C4-2B (cell line): ENCODE data around the gene HSPA13.

ENCODE experiments used
- CTCF ChIP-seq: fragments of 450-650 bp; conservative IDR thresholded peaks from 2 replicates; pipeline ENCODE4 v1.5.1; 2017; ENCODE audit warnings: mild to moderate bottlenecking
- ZFX ChIP-seq: fragments of 450-650 bp; IDR thresholded peaks from 2 replicates; pipeline ENCODE4 v1.6.1; 2017

- TF ChIP-seq CTCF (no peak), ZFX (no peak)
Observed at GRCh38 chr21:14354515-14354914, 28.4 kb downstream of the HSPA13 start.
